ENCODE data around the gene ZNF17.

Gene ZNF17

DNA sequence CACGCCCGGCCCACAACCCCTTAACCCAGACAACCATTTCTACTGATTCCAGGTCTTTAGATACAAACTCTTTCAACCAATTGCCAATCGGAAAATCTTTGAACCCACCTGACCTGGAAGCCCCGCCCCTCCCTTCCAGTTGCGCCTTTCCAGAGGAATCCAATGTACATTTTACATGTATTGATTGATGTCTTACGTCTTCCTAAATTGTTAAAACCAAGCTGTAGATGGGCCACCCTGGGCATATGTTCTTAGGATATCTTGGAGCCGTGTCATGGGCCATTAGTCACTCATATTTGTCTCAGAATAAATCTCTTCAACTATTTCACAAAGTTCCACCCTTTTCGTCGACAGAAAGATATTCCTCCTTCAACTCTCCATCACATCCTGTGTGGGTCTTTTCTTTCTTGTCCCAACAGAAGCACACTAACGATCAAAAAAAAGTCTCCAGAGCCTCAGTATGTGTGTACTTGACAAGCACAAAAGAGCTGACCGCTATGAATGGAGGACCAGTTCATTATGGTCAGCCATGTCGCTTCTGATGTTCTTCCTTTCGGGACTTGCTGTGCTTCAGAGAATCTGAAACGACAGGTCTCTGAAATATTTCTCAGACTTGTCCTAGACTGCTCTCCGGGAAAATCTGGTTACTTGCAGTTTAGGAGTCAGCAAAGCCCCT lies 23.6 kb downstream of the ZNF17 start:
- DNase-seq (ENCODE audit: low read depth), result no peak

DNA sequence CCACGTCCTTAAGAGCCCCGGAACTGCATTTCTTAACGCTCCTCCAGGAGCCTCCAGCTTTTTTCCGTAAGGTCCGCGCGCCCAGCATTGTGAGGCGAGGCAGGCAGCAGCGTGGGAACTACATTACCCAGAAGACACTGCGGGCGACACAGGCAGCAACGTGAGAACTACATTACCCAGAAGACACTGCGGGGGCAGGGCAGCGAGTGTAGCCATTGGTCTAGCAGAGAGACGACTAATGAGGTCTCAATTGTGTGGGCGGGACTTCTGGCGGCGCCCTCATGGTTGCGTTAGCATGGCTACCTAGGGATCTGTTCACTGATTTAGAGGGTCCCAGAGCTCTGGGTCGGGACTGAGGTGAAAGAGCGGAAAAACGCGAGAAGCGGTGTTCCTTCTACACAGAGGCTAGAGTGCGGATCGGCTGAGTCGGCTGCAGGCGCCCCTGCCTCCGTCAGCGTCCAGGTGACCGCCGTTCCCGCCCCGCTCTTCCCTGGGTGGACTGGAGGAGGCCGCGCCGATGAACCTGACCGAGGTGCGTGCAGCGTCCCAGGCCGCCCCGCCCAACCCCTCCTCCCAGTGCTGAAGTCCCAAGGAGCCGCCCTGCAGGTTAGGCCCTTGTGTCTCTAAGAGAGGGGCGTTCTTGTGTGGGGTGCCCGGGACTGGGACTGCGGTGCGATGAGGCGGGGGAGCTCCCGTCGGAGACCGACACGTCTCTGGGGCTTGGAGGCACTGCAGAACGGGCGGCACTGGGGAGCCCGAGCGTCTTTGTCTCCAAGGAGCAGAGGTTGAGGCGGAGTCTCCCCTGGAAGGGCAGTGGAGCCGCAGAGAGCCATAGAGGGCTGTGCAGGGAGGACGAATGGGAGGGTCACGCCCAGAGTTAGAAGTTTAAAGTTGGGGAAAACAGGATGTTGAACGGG lies 24.4 kb downstream of the ZNF17 start, which contains the start of gene ZNF749:
TSS of gene ZNF749 (plus strand) at position 264 of the 917 bp plus-strand sequence. CDS start at position 518, 254 bp downstream.
- peak; percentile 92 for DNase-seq (ENCODE audit: low read depth)

DNA sequence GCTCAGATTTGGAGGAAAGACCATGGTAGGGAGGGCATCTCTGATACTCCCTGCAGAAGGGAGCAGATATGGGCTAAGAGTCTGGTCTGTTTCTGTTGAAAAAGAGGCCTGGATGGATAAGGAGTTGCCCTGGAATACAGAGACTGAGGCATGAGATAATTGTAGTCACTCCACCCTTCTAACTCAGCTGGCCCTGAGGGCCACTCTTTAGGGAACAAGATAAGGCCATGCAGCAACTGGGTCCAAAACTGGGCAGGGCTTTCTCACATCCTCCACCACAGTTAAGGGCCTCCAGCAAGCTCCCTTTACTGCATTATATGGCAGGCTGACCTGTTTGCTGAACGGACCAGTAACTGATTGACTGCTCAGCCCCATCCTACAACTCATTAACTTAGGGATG lies 25.5 kb downstream of the ZNF17 start:
- DNase-seq (ENCODE audit: low read depth), result no peak

DNA sequence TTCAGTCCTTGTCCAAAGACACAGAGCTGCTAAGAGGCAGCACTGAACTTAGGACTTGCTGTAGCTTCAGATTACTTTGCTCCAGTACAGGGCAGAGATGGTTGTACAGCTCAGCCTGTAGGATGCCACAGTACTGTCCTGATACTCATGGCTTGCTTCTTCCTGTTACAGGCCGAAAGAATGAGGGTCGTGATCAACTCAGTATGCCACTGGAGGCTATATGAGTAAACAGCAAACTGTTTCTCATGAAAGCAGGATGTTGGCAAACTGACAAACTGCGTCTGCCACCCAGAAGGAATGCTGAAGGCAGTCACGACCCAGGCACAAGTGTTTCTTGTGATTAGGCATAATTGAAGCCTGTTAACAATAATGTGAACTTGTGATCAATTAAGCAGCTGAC lies 27.0 kb downstream of the ZNF17 start:
- DNase-seq (ENCODE audit: low read depth), result no peak

DNA sequence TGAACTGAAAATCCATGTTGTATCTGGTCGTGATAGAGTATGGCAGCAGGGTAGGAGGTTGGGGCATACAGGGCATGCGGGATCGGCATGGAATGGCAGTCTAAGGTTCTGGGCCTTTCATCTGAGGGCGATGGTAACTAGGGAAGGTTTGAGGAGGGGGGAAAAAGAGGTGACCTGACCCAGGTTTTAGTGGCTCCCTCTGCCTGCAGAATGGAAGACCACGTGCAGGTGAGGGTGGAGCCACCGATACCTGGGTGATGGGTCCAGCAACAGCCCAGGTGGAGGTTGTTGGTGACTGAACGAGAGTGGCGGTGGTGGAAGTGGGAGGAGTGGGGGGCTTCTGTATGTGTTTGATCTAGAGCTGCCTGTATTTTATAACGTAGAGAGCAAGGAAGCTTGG lies 28.0 kb downstream of the ZNF17 start:
- no peak for DNase-seq (ENCODE audit: low read depth)

DNA sequence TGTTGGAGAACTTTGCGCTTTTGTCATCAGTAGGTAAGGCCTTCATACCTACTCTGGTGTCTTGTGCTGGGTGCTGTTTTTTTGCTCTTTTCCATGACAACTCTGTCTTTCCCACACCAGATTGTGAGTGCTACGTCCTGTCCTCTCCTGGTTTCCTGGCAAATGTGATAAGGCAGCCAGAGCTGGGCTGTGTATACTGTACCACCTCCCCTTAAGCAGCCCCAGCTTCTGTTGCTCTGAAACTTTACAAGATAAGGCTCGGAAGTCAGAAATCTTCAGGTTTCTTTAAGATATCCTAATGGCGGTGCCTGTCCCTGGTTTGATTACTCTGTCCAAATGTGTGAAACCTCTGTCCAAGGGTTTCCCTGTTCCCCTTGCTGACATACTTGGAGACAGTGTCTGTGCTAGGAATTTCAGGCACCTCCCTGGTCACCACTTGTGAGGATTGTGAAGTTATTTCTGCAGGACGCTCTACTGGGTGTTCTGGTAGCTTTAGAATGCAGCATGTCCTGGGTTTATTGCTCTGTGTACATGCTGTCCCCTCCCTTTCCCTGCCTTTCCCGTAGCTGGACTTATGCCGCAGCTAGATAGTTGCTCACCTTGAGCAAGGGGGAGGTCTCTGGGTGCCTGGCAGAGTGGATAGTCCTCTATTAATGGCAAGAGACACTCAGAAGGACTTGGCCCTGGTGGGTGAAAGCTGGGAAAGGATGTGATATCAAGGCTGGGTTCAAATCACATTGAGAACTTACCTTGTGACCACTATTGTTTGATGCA lies 31.2 kb downstream of the ZNF17 start:
- no peak for DNase-seq (ENCODE audit: low read depth)

DNA sequence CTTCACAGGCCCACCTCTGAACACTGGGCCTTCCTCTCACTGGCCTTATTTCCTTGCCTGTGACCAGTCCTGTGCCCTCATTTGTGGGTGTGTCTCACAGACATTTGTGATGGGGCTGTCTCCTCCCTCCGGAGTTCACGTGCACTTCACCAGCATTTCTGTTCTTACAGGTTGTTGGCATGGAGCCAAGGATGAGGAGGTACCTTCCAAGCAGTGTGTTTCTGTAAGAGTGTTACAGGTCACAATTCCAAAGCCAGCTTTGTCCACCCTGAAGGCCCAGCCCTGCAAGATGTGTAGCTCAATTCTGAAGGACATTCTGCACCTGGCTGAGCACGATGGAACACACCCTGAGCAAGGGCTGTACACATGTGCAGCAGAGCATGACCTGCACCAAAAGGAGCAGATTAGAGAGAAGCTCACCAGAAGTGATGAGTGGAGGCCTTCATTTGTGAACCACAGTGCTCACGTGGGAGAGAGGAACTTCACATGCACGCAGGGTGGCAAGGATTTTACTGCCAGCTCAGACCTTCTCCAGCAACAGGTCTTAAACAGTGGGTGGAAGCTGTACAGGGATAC lies 32.2 kb downstream of the ZNF17 start:
- DNase-seq (ENCODE audit: low read depth), result no peak

DNA sequence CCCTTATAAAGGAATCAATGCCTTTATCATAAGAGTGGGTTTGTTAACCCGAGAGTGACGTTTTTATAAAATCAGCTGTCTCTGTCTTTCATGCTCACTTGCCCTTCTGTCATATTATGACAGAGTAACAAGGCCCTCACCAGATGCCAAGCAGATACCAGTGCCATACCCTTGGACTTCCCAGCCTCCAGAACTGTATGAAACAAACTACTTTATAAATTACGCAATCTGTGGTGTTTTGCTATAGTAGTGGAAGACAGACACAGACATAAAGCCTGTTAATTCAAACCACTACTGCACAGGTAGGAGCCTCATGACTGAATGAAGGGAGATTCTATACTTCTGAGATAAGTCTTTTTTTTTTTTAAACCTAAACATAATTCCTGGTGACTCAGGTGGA lies 41.3 kb downstream of the ZNF17 start:
- no peak for DNase-seq (ENCODE audit: low read depth)

DNA sequence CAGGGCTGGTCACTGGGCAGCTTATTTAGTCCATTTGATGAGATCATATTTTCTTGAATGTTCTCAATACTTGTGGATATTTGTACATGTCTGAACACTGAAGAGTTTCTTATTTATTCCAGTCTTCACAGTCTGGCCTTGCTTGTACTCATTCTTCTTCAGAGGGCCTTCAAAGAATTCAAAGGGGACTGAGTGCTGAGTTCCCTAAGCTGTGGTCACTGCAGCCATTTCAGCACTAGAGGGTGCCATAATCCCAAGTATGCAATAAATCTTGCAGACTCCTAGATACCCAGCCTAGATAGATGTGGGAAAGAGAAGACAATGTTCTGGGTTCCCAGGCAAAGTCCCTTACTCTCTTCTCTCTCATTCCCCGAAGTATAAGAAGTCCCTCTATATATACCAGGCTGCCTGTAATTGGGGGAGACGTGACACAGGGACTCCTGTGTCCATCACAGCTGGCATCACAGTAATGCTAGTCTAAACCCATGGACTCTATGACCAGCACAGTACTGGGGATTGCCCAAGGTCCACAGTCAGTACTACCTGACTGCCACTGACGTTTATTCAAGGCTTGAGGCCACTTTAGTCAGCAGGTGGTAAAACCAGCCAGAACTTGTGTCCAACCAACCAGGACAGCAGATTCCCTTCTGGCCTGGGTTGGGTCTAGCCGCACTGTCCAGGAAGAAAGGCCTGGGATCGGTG lies 54.9 kb downstream of the ZNF17 start:
- DNase-seq (ENCODE audit: low read depth), result no peak

DNA sequence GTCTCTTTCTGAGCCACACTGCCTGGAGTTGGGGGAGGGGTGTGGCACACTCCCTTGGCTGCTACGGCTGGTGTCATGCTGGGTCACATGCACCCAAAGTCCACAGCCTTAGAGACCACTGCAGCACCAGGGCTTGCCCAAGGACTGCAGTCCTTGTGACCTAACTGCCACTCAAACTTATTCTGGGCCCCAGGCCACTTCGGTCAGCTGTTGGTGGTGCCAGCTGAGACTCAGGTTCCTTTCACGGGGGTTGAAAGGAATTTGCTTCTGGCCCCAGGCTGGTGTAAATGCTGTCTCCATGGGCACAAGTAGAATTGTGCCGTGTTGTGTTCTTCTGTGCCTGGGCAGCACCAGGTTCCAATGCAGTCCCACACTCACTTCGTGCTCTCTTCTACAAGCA lies 55.5 kb downstream of the ZNF17 start:
- DNase-seq (ENCODE audit: low read depth), result no peak
